Measurements from ENCODE around the gene TMEM181. TPM values are rescaled to one million over a fixed set of nuclear protein-coding genes. Genes with fewer than 3 reads are reported as not detected.

The TMEM181 gene
- polyA plus RNA-seq, 1 experiment, result 20.6 TPM

- CTCF ChIA-PET, result interaction anchor here (0.8 to 1.1 kb wide), 2 partner anchors 30 kb away, joined by 3 to 4 read pairs; no protein-coding TSS in a partner anchor
- H3K36me3 ChIP-seq (ENCODE audit: control insufficient read depth, insufficient read depth, low read length), result peaks cover 12% of the 10 kb centered on the region
- POLR2A ChIA-PET, result no interaction called here
- no peak for TF ChIP-seq CTCF (IDR thresholded peaks at IDR 0.05; ENCODE audit: insufficient read depth, low read depth, low read length)
- H3K4me3 ChIP-seq (ENCODE audit: low read depth, low read length), result no peak overlapping the region
- no peak for DNase-seq (ENCODE audit: low read depth)
- H3K27me3 ChIP-seq (ENCODE audit: control insufficient read depth, insufficient read depth, low read length), result no peaks in the 10 kb centered on the region
Measured at GRCh38 chr6:158634695-158635426, 75.0 kb downstream of the TMEM181 start.

- CTCF ChIA-PET, result interaction anchor here (1.1 kb wide), 1 partner anchor 31 kb away, joined by 3 read pairs; no protein-coding TSS in a partner anchor
- peaks cover 14% of the 10 kb centered on the region for H3K36me3 ChIP-seq (ENCODE audit: control insufficient read depth, insufficient read depth, low read length)
Measured at GRCh38 chr6:158635427-158636073, 75.7 kb downstream of the TMEM181 start.

GRCh38 chr6:158636778-158637177 is 76.9 kb downstream of the TMEM181 start:
- H3K36me3 ChIP-seq (ENCODE audit: control insufficient read depth, insufficient read depth, low read length), result peaks cover 13% of the 10 kb centered on the region
- ChIA-PET POLR2A (no interaction called here), CTCF (interaction anchor here (1.6 kb wide), 1 partner anchor 31 kb away, joined by 3 read pairs; no protein-coding TSS in a partner anchor)
- H3K4me3 ChIP-seq (ENCODE audit: low read depth, low read length), result no peak overlapping the region
- TF ChIP-seq CTCF (IDR thresholded peaks at IDR 0.05; ENCODE audit: insufficient read depth, low read depth, low read length), result no peak
- no peak for DNase-seq (ENCODE audit: low read depth)
- no peaks in the 10 kb centered on the region for H3K27me3 ChIP-seq (ENCODE audit: control insufficient read depth, insufficient read depth, low read length)

More at GRCh38 chr6:158635427-158636073, 75.7 kb downstream of the TMEM181 start:
- no peak for TF ChIP-seq CTCF (IDR thresholded peaks at IDR 0.05; ENCODE audit: insufficient read depth, low read depth, low read length)
- no peak overlapping the region for H3K4me3 ChIP-seq (ENCODE audit: low read depth, low read length)
- DNase-seq (ENCODE audit: low read depth), result no peak
- POLR2A ChIA-PET, result no interaction called here
- no peaks in the 10 kb centered on the region for H3K27me3 ChIP-seq (ENCODE audit: control insufficient read depth, insufficient read depth, low read length)

- CTCF ChIA-PET, result interaction anchor here (1.6 to 1.7 kb wide), 2 partner anchors 22 to 33 kb away, joined by 3 to 5 read pairs; no protein-coding TSS in a partner anchor
- POLR2A ChIA-PET, result interaction anchor here (0.7 kb wide), 1 partner anchor 10 kb away, joined by 3 read pairs; no protein-coding TSS in a partner anchor
- DNase-seq (ENCODE audit: low read depth), result no peak
Measured at GRCh38 chr6:158638324-158638854, 78.5 kb downstream of the TMEM181 start.

More at GRCh38 chr6:158638324-158638854, 78.5 kb downstream of the TMEM181 start:
- Histone ChIP-seq H3K4me3 (ENCODE audit: low read depth, low read length) (no peak overlapping the region), H3K36me3 (ENCODE audit: control insufficient read depth, insufficient read depth, low read length) (peaks cover 10% of the 10 kb centered on the region), H3K27me3 (ENCODE audit: control insufficient read depth, insufficient read depth, low read length) (no peaks in the 10 kb centered on the region)
- TF ChIP-seq CTCF (IDR thresholded peaks at IDR 0.05; ENCODE audit: insufficient read depth, low read depth, low read length), result no peak

Measured in BJ (cell line).